ENCODE data around the gene TRPM3. TPM values are rescaled to one million over a fixed set of nuclear protein-coding genes. Genes with fewer than 3 reads are reported as not detected.

The TRPM3 gene
- total and polyA plus RNA-seq, 2 of the 8 experiments (the other 6 are each of a cell fraction or from before 2014, with no cell fraction given), result 2.4 to 10.9 TPM

DNA sequence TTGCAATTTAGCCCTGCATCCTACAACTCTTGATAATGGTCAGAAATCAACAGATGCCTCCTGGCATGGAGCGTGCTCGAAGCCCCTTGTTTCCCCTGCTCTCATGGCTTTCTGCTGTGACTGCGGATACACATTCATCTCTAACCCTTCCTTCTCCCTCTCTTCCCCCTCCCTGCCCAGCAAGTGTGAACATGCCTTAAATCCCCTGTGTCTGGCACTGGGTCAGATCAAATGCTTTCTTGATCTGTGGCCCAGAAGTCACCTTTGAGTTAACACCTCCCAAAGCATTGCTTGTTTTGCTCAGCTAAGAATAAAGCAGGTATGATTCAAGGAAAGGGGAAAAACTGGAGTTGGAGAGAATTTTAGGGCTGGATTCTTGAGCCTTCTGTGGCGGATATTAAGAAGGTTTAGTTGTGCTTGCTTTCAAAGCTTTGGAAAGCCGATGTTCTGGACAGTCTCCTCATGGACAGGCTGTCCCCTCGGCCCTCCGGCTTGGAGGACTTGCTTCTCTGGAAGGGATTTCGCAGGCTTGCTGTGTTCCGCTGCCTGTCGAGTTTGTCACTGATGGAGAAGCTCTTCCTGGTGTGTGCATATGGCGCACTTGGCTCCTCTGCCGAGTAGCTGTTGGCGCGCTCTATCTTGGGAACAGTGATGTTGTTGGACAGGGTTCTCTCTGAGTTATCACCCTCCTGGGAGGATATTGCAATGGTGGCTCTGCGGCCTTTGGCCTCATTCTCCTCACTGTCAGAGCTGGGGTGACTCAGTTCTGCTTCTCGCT is 585.7 kb downstream of the TRPM3 start:
- POLR2A ChIA-PET (ENCODE audit: partially characterized antibody), result no interaction called here

More for the DNA sequence above, 585.7 kb downstream of the TRPM3 start:
- Histone ChIP-seq H2BK120ac (replicated peaks; ENCODE audit: low read depth, low read length) (no peak overlapping the region), H3K27ac (ENCODE audit: low read depth, low read length) (no peak overlapping the region), H3K14ac (ENCODE audit: insufficient read length) (no peak overlapping the region), H3K79me2 (ENCODE audit: control insufficient read depth in 1 of 2, insufficient read depth in 2 of 2, low read length in 2 of 2) (no peaks in the 10 kb centered on the region), H2BK5ac (ENCODE audit: low read depth, low read length) (no peak overlapping the region), H3K79me1 (ENCODE audit: low read depth, low read length) (no peaks in the 10 kb centered on the region), H3K4me1 (replicated peaks in 1 of 4; ENCODE audit: control insufficient read depth in 3 of 4, insufficient read depth in 4 of 4, low read length in 3 of 4) (no peaks in the 10 kb centered on the region), H4K8ac (ENCODE audit: extremely low read depth, insufficient read depth, low read length) (no peak overlapping the region), H2BK12ac (ENCODE audit: low read depth, low read length) (no peak overlapping the region), H3K9ac (replicated peaks in 1 of 4; ENCODE audit: extremely low read depth in 1 of 4, low read depth in 3 of 4, low read length in 3 of 4) (no peak overlapping the region), H4K20me1 (replicated peaks in 1 of 2; ENCODE audit: control insufficient read depth in 1 of 2, insufficient read depth in 2 of 2, low read length in 2 of 2) (no peaks in the 10 kb centered on the region), H2BK15ac (ENCODE audit: low read length) (no peak overlapping the region), H3K9me3 (ENCODE audit: insufficient read depth in 2 of 2, low read depth in 1 of 2, low read length in 1 of 2) (no peaks in the 10 kb centered on the region), H3K36me3 (ENCODE audit: control insufficient read depth in 2 of 4, insufficient read depth in 4 of 4, low read length in 3 of 4) (no peaks in the 10 kb centered on the region), H3K56ac (replicated peaks; ENCODE audit: insufficient read length, low read depth, low read length) (no peak overlapping the region), H3K4me2 (ENCODE audit: insufficient read depth in 1 of 2, low read depth in 2 of 2, low read length in 2 of 2) (no peak overlapping the region), H2AK5ac (ENCODE audit: low read depth, low read length) (no peak overlapping the region), H2AFZ (ENCODE audit: low read length) (no peak overlapping the region), H3K4me3 (ENCODE audit: extremely low read depth in 1 of 4, insufficient read depth in 2 of 4, low read depth in 3 of 4, low read length in 4 of 4) (no peak overlapping the region), H3K18ac (ENCODE audit: extremely low read depth, low read length) (no peak overlapping the region), H3K4ac (replicated peaks; ENCODE audit: insufficient read length, low read depth, low read length) (no peak overlapping the region), H3K23ac (ENCODE audit: insufficient read length) (no peak overlapping the region), H4K5ac (ENCODE audit: insufficient read length, low read depth, low read length) (no peak overlapping the region), H3K27me3 (replicated peaks in 1 of 4; ENCODE audit: control insufficient read depth in 3 of 4, extremely low read depth in 1 of 4, insufficient read depth in 3 of 4, low read length in 3 of 4) (no peaks in the 10 kb centered on the region), H4K91ac (replicated peaks; ENCODE audit: insufficient read length, low read length) (no peak overlapping the region), H3K23me2 (ENCODE audit: low read depth, low read length) (no peaks in the 10 kb centered on the region), H2BK20ac (ENCODE audit: low read length) (no peak overlapping the region)
- no peak for FAIRE-seq
- 94% methylated on average over 16 of the region's 16 CpGs; no CpG with 5 or more reads in 1 of the 2 experiments for WGBS, 2 experiments (ENCODE audit: extremely low coverage in 1 of 2, insufficient coverage in 1 of 2, insufficient read length in 1 of 2, insufficient replicate concordance in 2 of 2, low coverage in 1 of 2, low lambda C conversion rate in 2 of 2, missing lambda C conversion rate in 1 of 2)
- CTCF ChIA-PET (ENCODE audit: partially characterized antibody), result interaction anchor here (1.1 to 1.3 kb wide), 3 partner anchors 25 to 118 kb away, joined by 3 to 4 read pairs (median 3); no protein-coding TSS in a partner anchor
- no peak for DNase-seq (ENCODE audit: low read depth in 1 of 2, low spot score in 2 of 2)
- TF ChIP-seq, protein P1, sequence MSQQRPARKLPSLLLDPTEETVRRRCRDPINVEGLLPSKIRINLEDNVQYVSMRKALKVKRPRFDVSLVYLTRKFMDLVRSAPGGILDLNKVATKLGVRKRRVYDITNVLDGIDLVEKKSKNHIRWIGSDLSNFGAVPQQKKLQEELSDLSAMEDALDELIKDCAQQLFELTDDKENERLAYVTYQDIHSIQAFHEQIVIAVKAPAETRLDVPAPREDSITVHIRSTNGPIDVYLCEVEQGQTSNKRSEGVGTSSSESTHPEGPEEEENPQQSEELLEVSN (IDR thresholded peaks at IDR 0.05), result no peak
- no peak for TF ChIP-seq CBX5 (IDR thresholded peaks at IDR 0.05; ENCODE audit: low read depth, low read length)
- TF ChIP-seq POLR2AphosphoS5 (IDR thresholded peaks at IDR 0.05; ENCODE audit: low read depth, low read length), result no peak
- TF ChIP-seq SP4 (IDR thresholded peaks at IDR 0.05; ENCODE audit: low read length), result no peak

Data from H1 (cell line).